Neural cell (in vitro differentiated cells): ENCODE results near the gene COX7A2. TPM values are rescaled to one million over a fixed set of nuclear protein-coding genes. Genes with fewer than 3 reads are reported as not detected.

ENCODE experiments used
- H2AFZ ChIP-seq: fragments of 200-600, 300-800 bp; sonication (generic), shearing (Covaris generic); 2 replicates; pipeline ENCODE4 v1.6.0; 2014; ENCODE audit warnings: low read depth, mild to moderate bottlenecking, antibody characterized with exemption, low read length, moderate library complexity
- H3F3A ChIP-seq: fragments of 200-600 bp; shearing (Covaris generic); 2 replicates; pipeline ENCODE4 v1.6.1; 2016; ENCODE audit warnings: mild to moderate bottlenecking, moderate library complexity, mixed read lengths, antibody characterized with exemption, low read length; ENCODE audit not compliant: insufficient read depth, poor library complexity, severe bottlenecking
- H3K27ac ChIP-seq: fragments of 200-600, 300-800 bp; sonication (generic), shearing (Covaris generic); 2 replicates; pipeline ENCODE4 v1.5.1; 2014; ENCODE audit warnings: mild to moderate bottlenecking, low read length, moderate library complexity
- H3K27me3 ChIP-seq: fragments of 300-800, 200-600 bp; sonication (generic), shearing (Covaris generic); 2 replicates; pipeline ENCODE4 v1.6.0; 2014; ENCODE audit warnings: mild to moderate bottlenecking, low read depth, low read length, moderate library complexity; ENCODE audit not compliant: insufficient read depth
- H3K36me3 ChIP-seq: fragments of 300-800, 200-600 bp; sonication (generic), shearing (Covaris generic); 2 replicates; pipeline ENCODE4 v1.5.1; 2014; ENCODE audit warnings: mild to moderate bottlenecking, antibody characterized with exemption, low read length, moderate library complexity; ENCODE audit not compliant: insufficient read depth
- H3K4me2 ChIP-seq: fragments of 300-800, 200-600 bp; sonication (generic), shearing (Covaris generic); 2 replicates; pipeline ENCODE4 v1.6.0; 2014; ENCODE audit warnings: mild to moderate bottlenecking, low read length
- H3K4me3 ChIP-seq: fragments of 300-800, 200-600 bp; sonication (generic), shearing (Covaris generic); 2 replicates; pipeline ENCODE4 v1.5.1; 2014; ENCODE audit warnings: mild to moderate bottlenecking, low read length, moderate library complexity
- H3K79me2 ChIP-seq: fragments of 200-600 bp; shearing (Covaris generic); replicated peaks from 2 replicates; pipeline ENCODE4 v1.6.0; 2014; ENCODE audit warnings: mild to moderate bottlenecking, low read length, moderate library complexity; ENCODE audit not compliant: insufficient read depth
- H3K9ac ChIP-seq: fragments of 300-800, 200-600 bp; sonication (generic), shearing (Covaris generic); 2 replicates; pipeline ENCODE4 v1.6.1; 2016; ENCODE audit warnings: mild to moderate bottlenecking, low read length, mixed read lengths
- H3K9me2 ChIP-seq: fragments of 200-600 bp; shearing (Covaris generic); 2 replicates; pipeline ENCODE4 v1.6.1; 2016; ENCODE audit warnings: mild to moderate bottlenecking, low read length, mixed read lengths; ENCODE audit not compliant: insufficient read depth
- H3K9me3 ChIP-seq: fragments of 200-600, 300-800 bp; sonication (generic), shearing (Covaris generic); 2 replicates; pipeline ENCODE4 v1.6.1; 2016; ENCODE audit warnings: mild to moderate bottlenecking, mixed run types, low read length, moderate library complexity, mixed read lengths
- H4K20me1 ChIP-seq: fragments of 200-600 bp; shearing (Covaris generic); 2 replicates; pipeline ENCODE4 v1.6.1; 2016; ENCODE audit warnings: mild to moderate bottlenecking, mixed run types; ENCODE audit not compliant: insufficient read depth
- EP300 ChIP-seq: fragments of 450-650 bp; conservative IDR thresholded peaks from 2 replicates; pipeline ENCODE4 v1.6.1; 2014; ENCODE audit warnings: antibody characterized with exemption, mild to moderate bottlenecking, moderate library complexity; ENCODE audit not compliant: poor library complexity, severe bottlenecking
- EZH2 ChIP-seq: fragments of 200-600, 300-800 bp; shearing (Covaris generic), sonication (generic); IDR thresholded peaks from 2 replicates; pipeline ENCODE4 v1.6.1; 2014; ENCODE audit warnings: antibody characterized with exemption, low read length, borderline replicate concordance, mild to moderate bottlenecking; ENCODE audit not compliant: insufficient read depth, poor library complexity, severe bottlenecking
- MXI1 ChIP-seq: fragments of 450-650 bp; conservative IDR thresholded peaks from 2 replicates; pipeline ENCODE4 v1.6.1; 2014; ENCODE audit warnings: antibody characterized with exemption, mild to moderate bottlenecking; ENCODE audit not compliant: poor library complexity, severe bottlenecking
- POLR2AphosphoS5 ChIP-seq: IDR thresholded peaks from 2 replicates; pipeline ENCODE4 v1.6.1; 2012
- RAD21 ChIP-seq: fragments of 450-650 bp; conservative IDR thresholded peaks from 2 replicates; pipeline ENCODE4 v1.6.1; 2014; ENCODE audit warnings: antibody characterized with exemption, mild to moderate bottlenecking, moderate library complexity
- SMC3 ChIP-seq: fragments of 450-650 bp; conservative IDR thresholded peaks from 2 replicates; pipeline ENCODE4 v1.6.1; 2014; ENCODE audit warnings: antibody characterized with exemption, mild to moderate bottlenecking, moderate library complexity; ENCODE audit not compliant: poor library complexity
- TAF1 ChIP-seq: IDR thresholded peaks from 2 replicates; pipeline ENCODE4 v1.6.1; 2012; ENCODE audit warnings: low read depth
- polyA plus RNA-seq: library from polyadenylated mRNA; depleted of rRNA; stranded (reverse); fragments of >200 nt; gene quantifications from 2 replicates; pipeline ENCODE4 v1.2.3, GENCODE V29; 2014
- TF ChIP-seq, protein P1 (sequence below): IDR thresholded peaks from 2 replicates; pipeline ENCODE4 v1.6.1; 2012; ENCODE audit warnings: borderline replicate concordance
- TF ChIP-seq, protein P2 (sequence below): fragments of 450-650 bp; IDR thresholded peaks from 2 replicates; pipeline ENCODE4 v1.5.1; 2014; ENCODE audit warnings: antibody characterized with exemption, mild to moderate bottlenecking, moderate library complexity; ENCODE audit not compliant: poor library complexity, severe bottlenecking

Gene COX7A2
- polyA plus RNA-seq, 1 donor from 2014 or later: 2,909 TPM

DNA sequence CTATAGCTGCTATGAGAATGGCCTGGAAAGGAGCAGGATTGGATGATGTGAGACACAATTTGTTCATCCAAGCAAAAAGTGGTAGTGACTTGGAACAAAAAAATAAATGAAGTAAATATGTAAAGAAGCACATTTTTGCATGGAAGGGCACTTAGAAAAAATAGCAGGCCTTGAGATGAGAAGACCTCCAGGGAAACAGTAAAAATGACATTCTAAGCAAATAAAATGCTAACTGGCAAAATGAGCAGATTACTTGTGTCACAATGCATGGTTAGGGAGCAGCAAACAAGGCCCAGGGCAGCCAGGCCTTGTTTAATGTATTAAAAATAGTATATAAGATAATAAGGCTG is 19.8 kb upstream of the COX7A2 start:
- H3K4me2 ChIP-seq: no peak overlapping the region
- no peaks in the 10 kb centered on the region for H3F3A ChIP-seq
- no peak overlapping the region for H2AFZ ChIP-seq
- TF ChIP-seq, protein P1, sequence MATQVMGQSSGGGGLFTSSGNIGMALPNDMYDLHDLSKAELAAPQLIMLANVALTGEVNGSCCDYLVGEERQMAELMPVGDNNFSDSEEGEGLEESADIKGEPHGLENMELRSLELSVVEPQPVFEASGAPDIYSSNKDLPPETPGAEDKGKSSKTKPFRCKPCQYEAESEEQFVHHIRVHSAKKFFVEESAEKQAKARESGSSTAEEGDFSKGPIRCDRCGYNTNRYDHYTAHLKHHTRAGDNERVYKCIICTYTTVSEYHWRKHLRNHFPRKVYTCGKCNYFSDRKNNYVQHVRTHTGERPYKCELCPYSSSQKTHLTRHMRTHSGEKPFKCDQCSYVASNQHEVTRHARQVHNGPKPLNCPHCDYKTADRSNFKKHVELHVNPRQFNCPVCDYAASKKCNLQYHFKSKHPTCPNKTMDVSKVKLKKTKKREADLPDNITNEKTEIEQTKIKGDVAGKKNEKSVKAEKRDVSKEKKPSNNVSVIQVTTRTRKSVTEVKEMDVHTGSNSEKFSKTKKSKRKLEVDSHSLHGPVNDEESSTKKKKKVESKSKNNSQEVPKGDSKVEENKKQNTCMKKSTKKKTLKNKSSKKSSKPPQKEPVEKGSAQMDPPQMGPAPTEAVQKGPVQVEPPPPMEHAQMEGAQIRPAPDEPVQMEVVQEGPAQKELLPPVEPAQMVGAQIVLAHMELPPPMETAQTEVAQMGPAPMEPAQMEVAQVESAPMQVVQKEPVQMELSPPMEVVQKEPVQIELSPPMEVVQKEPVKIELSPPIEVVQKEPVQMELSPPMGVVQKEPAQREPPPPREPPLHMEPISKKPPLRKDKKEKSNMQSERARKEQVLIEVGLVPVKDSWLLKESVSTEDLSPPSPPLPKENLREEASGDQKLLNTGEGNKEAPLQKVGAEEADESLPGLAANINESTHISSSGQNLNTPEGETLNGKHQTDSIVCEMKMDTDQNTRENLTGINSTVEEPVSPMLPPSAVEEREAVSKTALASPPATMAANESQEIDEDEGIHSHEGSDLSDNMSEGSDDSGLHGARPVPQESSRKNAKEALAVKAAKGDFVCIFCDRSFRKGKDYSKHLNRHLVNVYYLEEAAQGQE: no peak
- TF ChIP-seq, protein P2, sequence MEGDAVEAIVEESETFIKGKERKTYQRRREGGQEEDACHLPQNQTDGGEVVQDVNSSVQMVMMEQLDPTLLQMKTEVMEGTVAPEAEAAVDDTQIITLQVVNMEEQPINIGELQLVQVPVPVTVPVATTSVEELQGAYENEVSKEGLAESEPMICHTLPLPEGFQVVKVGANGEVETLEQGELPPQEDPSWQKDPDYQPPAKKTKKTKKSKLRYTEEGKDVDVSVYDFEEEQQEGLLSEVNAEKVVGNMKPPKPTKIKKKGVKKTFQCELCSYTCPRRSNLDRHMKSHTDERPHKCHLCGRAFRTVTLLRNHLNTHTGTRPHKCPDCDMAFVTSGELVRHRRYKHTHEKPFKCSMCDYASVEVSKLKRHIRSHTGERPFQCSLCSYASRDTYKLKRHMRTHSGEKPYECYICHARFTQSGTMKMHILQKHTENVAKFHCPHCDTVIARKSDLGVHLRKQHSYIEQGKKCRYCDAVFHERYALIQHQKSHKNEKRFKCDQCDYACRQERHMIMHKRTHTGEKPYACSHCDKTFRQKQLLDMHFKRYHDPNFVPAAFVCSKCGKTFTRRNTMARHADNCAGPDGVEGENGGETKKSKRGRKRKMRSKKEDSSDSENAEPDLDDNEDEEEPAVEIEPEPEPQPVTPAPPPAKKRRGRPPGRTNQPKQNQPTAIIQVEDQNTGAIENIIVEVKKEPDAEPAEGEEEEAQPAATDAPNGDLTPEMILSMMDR: no peak
- TF ChIP-seq POLR2AphosphoS5 (no peak), RAD21 (no peak), EZH2 (no peak), SMC3 (no peak)
- H3K36me3 ChIP-seq: peaks cover 11% of the 10 kb centered on the region
- no peaks in the 10 kb centered on the region for H3K9me2 ChIP-seq
- peaks cover 23% of the 10 kb centered on the region for H3K79me2 ChIP-seq
- no peak overlapping the region for H3K27ac ChIP-seq
- no peaks in the 10 kb centered on the region for H3K9me3 ChIP-seq
- H3K9ac ChIP-seq: no peak overlapping the region
- H3K4me3 ChIP-seq: no peak overlapping the region
- H4K20me1 ChIP-seq: no peaks in the 10 kb centered on the region
- no peaks in the 10 kb centered on the region for H3K27me3 ChIP-seq

DNA sequence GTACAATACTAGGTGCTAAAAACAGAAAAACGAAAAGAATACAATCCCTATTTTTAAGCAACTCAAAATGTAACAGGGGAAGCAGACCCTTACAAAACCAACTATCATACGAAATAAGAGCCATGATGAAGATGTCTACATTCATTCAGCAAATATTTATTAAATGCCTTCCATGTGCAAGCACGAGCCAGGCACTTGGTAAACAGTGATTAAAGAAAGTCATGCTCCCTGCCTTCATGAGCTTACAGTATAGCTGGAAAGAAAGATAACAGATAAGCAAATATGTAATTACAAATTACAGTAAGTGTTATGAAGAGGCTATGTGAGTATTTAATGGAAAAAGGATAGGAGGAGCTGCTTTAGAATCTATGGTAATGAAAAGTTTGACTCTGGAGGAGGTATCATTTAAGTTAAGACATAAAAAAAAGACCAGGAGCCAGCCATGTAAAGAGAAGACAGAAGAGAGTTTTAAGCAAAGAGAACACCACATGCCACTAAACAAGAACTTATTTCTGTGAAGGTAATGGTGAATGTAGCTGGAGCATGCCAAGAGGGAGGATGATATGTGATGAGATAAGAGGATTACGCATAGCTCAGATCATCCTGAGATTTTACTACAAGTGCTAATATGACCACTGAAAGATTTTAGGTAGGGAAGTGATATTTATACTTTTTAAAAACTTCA is 19.3 kb upstream of the COX7A2 start:
- no peak overlapping the region for H3K9ac ChIP-seq
- peaks cover 23% of the 10 kb centered on the region for H3K79me2 ChIP-seq
- no peak for TF ChIP-seq EP300
- no peak for TF ChIP-seq MXI1
- no peak for TF ChIP-seq SMC3
- no peak for TF ChIP-seq EZH2
- TF ChIP-seq, protein P1: no peak
- no peak for TF ChIP-seq POLR2AphosphoS5
- TF ChIP-seq RAD21: no peak
- no peak for TF ChIP-seq TAF1
- TF ChIP-seq, protein P2: no peak
- H3K9me2 ChIP-seq: no peaks in the 10 kb centered on the region
- no peaks in the 10 kb centered on the region for H3K9me3 ChIP-seq
- no peak overlapping the region for H3K4me2 ChIP-seq
- peaks cover 13% of the 10 kb centered on the region for H3K36me3 ChIP-seq
- H3K4me3 ChIP-seq: no peak overlapping the region
- no peaks in the 10 kb centered on the region for H3K27me3 ChIP-seq
- H4K20me1 ChIP-seq: no peaks in the 10 kb centered on the region
- no peak overlapping the region for H3K27ac ChIP-seq
- H2AFZ ChIP-seq: no peak overlapping the region
- H3F3A ChIP-seq: no peaks in the 10 kb centered on the region
